K562 (cell line): ENCODE measurements around the gene TSPOAP1. TPM values are rescaled to one million over a fixed set of nuclear protein-coding genes. Genes with fewer than 3 reads are reported as not detected.

Experiments used
- ARHGAP35 ChIP-seq: fragments of 450-650 bp; IDR thresholded peaks from 2 replicates; pipeline ENCODE4 v1.6.1; 2018; ENCODE audit not compliant: partially characterized antibody
- BRF1 ChIP-seq: IDR thresholded peaks from 3 replicates; pipeline ENCODE4 v1.6.1; 2011; ENCODE audit warnings: borderline replicate concordance, mild to moderate bottlenecking; ENCODE audit not compliant: insufficient read length; ENCODE audit errors: extremely low read depth
- CHD7 ChIP-seq: fragments of 200-600 bp; sonication (generic); IDR thresholded peaks from one replicate; pipeline ENCODE4 v1.6.1; 2012; ENCODE audit warnings: mild to moderate bottlenecking, low read depth, low read length, inconsistent platforms
- ELF4 ChIP-seq: fragments of 450-650 bp; formaldehyde crosslinking; IDR thresholded peaks from 2 replicates; pipeline ENCODE4 v1.4.0; 2022; ENCODE audit warnings: missing genetic modification characterization
- FOSL1 ChIP-seq: fragments of 200-800 bp; sonication (Bioruptor generic); conservative IDR thresholded peaks from 2 replicates; pipeline ENCODE4 v1.6.1; 2016; ENCODE audit warnings: missing genetic modification characterization, missing compliant biosample characterization
- GABPB2 ChIP-seq: fragments of 250-450 bp; sonication (Bioruptor Pico); conservative IDR thresholded peaks from 2 replicates; pipeline ENCODE4 v1.5.1; 2021; ENCODE audit warnings: mild to moderate bottlenecking
- PTBP1 ChIP-seq: fragments of 200-400 bp; formaldehyde crosslinking; IDR thresholded peaks from 2 replicates; pipeline ENCODE4 v1.6.1; 2017; ENCODE audit warnings: low read depth, low read length
- RBM17 ChIP-seq: fragments of 200-400 bp; formaldehyde crosslinking; IDR thresholded peaks from 2 replicates; pipeline ENCODE4 v1.6.1; 2017; ENCODE audit warnings: low read depth, mild to moderate bottlenecking, low read length, borderline replicate concordance
- TAF15 ChIP-seq: fragments of 200-400 bp; formaldehyde crosslinking; IDR thresholded peaks from 2 replicates; pipeline ENCODE4 v1.6.1; 2017; ENCODE audit warnings: mild to moderate bottlenecking, low read depth, low read length, moderate library complexity
- ZKSCAN8 ChIP-seq: fragments of 200-800 bp; sonication (Bioruptor generic); IDR thresholded peaks from 2 replicates; pipeline ENCODE4 v1.6.1; 2016; ENCODE audit warnings: missing genetic modification characterization, missing compliant biosample characterization
- polyA plus RNA-seq, 8 experiments: library from polyadenylated mRNA; depleted of rRNA in 4 of 8; stranded (reverse) in 5 of 8; unstranded in 3 of 8; fragments of >200 nt; fragmentation: Nextera tagmentation in 2 of 8; fragmentation: Illumina TruSeq in 1 of 8; extraction: Ambion mirVana in 2 of 8; extraction: Trizol in 1 of 8; gene quantifications; 2 replicates each; pipeline versions ENCODE4 v1.2.1 to v1.2.3, GENCODE V29; 2011 to 2014; ENCODE audit warnings: inconsistent platforms in 1 of 8, missing spikeins in 1 of 8
- total RNA-seq, 7 experiments: library from RNA; depleted of rRNA in 6 of 7; stranded (reverse); fragments of >200 nt in 6 of 7; fragmentation: Illumina TruSeq in 2 of 7; extraction: Trizol in 2 of 7; gene quantifications; 2 replicates each; pipeline versions ENCODE4 v1.2.1 to v1.2.3, GENCODE V29; 2011 to 2021; ENCODE audit warnings: low replicate concordance in 1 of 7
- TF ChIP-seq, protein P1 (sequence below): fragments of 250-450 bp; sonication (Bioruptor Pico); IDR thresholded peaks from 2 replicates; pipeline ENCODE4 v1.5.0; 2020; ENCODE audit warnings: mild to moderate bottlenecking

TSPOAP1 gene
- total and polyA plus RNA-seq, 9 of the 15 experiments (the other 6 are each of a cell fraction or from before 2014, with no cell fraction given), result 0.87 to 3.9 (median 1.8) TPM; not detected in 2

- TF ChIP-seq ELF4 (CRISPR knock-in tag) (peak; percentile 78; the same call in 1 of the 2 replicates), PTBP1 (no peak), GABPB2 (CRISPR knock-in tag) (no peak), BRF1 (no peak), RBM17 (no peak), TAF15 (no peak), ZKSCAN8 (CRISPR knock-in tag) (no peak), CHD7 (no peak), FOSL1 (tag) (no peak), ARHGAP35 (no peak)
- TF ChIP-seq, protein P1, sequence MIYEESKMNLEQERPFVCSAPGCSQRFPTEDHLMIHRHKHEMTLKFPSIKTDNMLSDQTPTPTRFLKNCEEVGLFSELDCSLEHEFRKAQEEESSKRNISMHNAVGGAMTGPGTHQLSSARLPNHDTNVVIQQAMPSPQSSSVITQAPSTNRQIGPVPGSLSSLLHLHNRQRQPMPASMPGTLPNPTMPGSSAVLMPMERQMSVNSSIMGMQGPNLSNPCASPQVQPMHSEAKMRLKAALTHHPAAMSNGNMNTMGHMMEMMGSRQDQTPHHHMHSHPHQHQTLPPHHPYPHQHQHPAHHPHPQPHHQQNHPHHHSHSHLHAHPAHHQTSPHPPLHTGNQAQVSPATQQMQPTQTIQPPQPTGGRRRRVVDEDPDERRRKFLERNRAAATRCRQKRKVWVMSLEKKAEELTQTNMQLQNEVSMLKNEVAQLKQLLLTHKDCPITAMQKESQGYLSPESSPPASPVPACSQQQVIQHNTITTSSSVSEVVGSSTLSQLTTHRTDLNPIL (CRISPR knock-in tag), result no peak
Measured at GRCh38 chr17:58335779-58336455, 7.3 kb upstream of the TSPOAP1 start (continued).
